Measurements from ENCODE around the gene CSTPP1. TPM values are rescaled to one million over a fixed set of nuclear protein-coding genes. Genes with fewer than 3 reads are reported as not detected.
A peak's percentile ranks its signal among the peaks of the same experiment; 100 is the strongest.

The CSTPP1 gene
- total RNA-seq, 6 experiments from 2014 or later: 19.4 to 29.2 (median 27.1) TPM

- Mint-ChIP-seq H3K9me3 (peaks cover 6% of the 10 kb centered on the region; the same call in 1 of the 2 replicates), H3K4me3 (no peak overlapping the region), H3K4me1 (ENCODE audit: low read depth) (peaks cover 32% of the 10 kb centered on the region), H3K27ac (no peak overlapping the region), H3K27me3 (ENCODE audit: insufficient read depth) (peaks cover 1% of the 10 kb centered on the region; the same call in 1 of the 2 replicates), H3K36me3 (ENCODE audit: low read depth) (peaks cover 16% of the 10 kb centered on the region)
- DNase-seq: no peak
- no peak for TF ChIP-seq CTCF (IDR thresholded peaks at IDR 0.05)
These were observed 63.5 kb downstream of the CSTPP1 start for GRCh38 chr11:47000033-47000432.

- no peak overlapping the region for H3K4me3 Mint-ChIP-seq
- H3K9me3 Mint-ChIP-seq: peaks cover 2% of the 10 kb centered on the region; the same call in 1 of the 2 replicates
- peaks cover 2% of the 10 kb centered on the region for H3K27me3 Mint-ChIP-seq (ENCODE audit: insufficient read depth)
- DNase-seq: no peak
- no peak overlapping the region for H3K27ac Mint-ChIP-seq
- H3K36me3 Mint-ChIP-seq (ENCODE audit: low read depth): peaks cover 12% of the 10 kb centered on the region
- peaks cover 42% of the 10 kb centered on the region for H3K4me1 Mint-ChIP-seq (ENCODE audit: low read depth)
- TF ChIP-seq CTCF (IDR thresholded peaks at IDR 0.05): no peak
These were observed 65.2 kb downstream of the CSTPP1 start for GRCh38 chr11:47001781-47002181.

GRCh38 chr11:47002390-47002789 is 65.8 kb downstream of the CSTPP1 start:
- no peak overlapping the region for H3K27ac Mint-ChIP-seq
- peaks cover 42% of the 10 kb centered on the region for H3K4me1 Mint-ChIP-seq (ENCODE audit: low read depth)
- H3K9me3 Mint-ChIP-seq: no peaks in the 10 kb centered on the region
- no peak for DNase-seq
- peaks cover 2% of the 10 kb centered on the region; the same call in 1 of the 2 replicates for H3K27me3 Mint-ChIP-seq (ENCODE audit: insufficient read depth)
- H3K4me3 Mint-ChIP-seq: no peak overlapping the region
- H3K36me3 Mint-ChIP-seq (ENCODE audit: low read depth): peaks cover 6% of the 10 kb centered on the region; the same call in 1 of the 2 replicates
- TF ChIP-seq CTCF (IDR thresholded peaks at IDR 0.05): no peak

GRCh38 chr11:47003180-47003877 is 66.8 kb downstream of the CSTPP1 start:
- Mint-ChIP-seq H3K27ac (no peak overlapping the region), H3K36me3 (ENCODE audit: low read depth) (peaks cover under 1% of the 10 kb centered on the region; the same call in 1 of the 2 replicates), H3K9me3 (no peaks in the 10 kb centered on the region), H3K4me3 (no peak overlapping the region), H3K4me1 (ENCODE audit: low read depth) (peaks cover 42% of the 10 kb centered on the region), H3K27me3 (ENCODE audit: insufficient read depth) (peaks cover 2% of the 10 kb centered on the region; the same call in 1 of the 2 replicates)
- no peak for TF ChIP-seq CTCF (IDR thresholded peaks at IDR 0.05)
- DNase-seq: no peak

GRCh38 chr11:47004595-47005033 is 68.1 kb downstream of the CSTPP1 start:
- DNase-seq: peak; percentile 93
- Mint-ChIP-seq H3K4me1 (ENCODE audit: low read depth) (peaks cover 42% of the 10 kb centered on the region), H3K27ac (peak overlapping the region; percentile 76)

More at GRCh38 chr11:47004595-47005033, 68.1 kb downstream of the CSTPP1 start:
- Mint-ChIP-seq H3K9me3 (no peaks in the 10 kb centered on the region), H3K36me3 (ENCODE audit: low read depth) (peaks cover 4% of the 10 kb centered on the region; the same call in 1 of the 2 replicates), H3K27me3 (ENCODE audit: insufficient read depth) (peaks cover 2% of the 10 kb centered on the region; the same call in 1 of the 2 replicates), H3K4me3 (peak overlapping the region; percentile 25; the same call in 1 of the 2 replicates)
- TF ChIP-seq CTCF (IDR thresholded peaks at IDR 0.05): no peak
